Caco-2 (cell line): ENCODE measurements around the gene AIFM1. TPM values are rescaled to one million over a fixed set of nuclear protein-coding genes. Genes with fewer than 3 reads are reported as not detected.

Experiments used
- BruUV-seq: library from RNA; stranded (reverse); fragments of 400-500 nt; replicated peaks from 2 replicates; lab custom pipeline; 2021; lab: Mats Ljungman, UMichigan
- CTCF ChIA-PET: fragments of 300-600 bp; sonication (Branson Sonifier 250); formaldehyde crosslinking; loops from one replicate; lab custom pipeline; 2022; ENCODE audit warnings: antibody characterized with exemption; lab: Charles Lee
- POLR2A ChIA-PET: fragments of 300-600 bp; sonication (Branson Sonifier 250); formaldehyde crosslinking; loops from one replicate; lab custom pipeline; 2022; ENCODE audit warnings: antibody characterized with exemption; lab: Charles Lee
- DNase-seq, 2 experiments: peaks; one replicate each; pipeline versions ENCODE4 v3.0.0 to v3.0.0-alpha.2; 2020 to 2022
- H3K27me3 ChIP-seq: replicated peaks from 2 replicates; pipeline ENCODE4 v1.6.0; 2011; ENCODE audit warnings: low read length; ENCODE audit not compliant: control insufficient read depth, insufficient read depth
- H3K36me3 ChIP-seq: 2 replicates; pipeline ENCODE4 v1.5.1; 2011; ENCODE audit warnings: low read length; ENCODE audit not compliant: control insufficient read depth, insufficient read depth
- H3K4me1 ChIP-seq: fragments of 250-450 bp; sonication (Bioruptor Pico); 2 replicates; pipeline ENCODE4 v1.5.1; 2020; ENCODE audit warnings: mild to moderate bottlenecking
- H3K4me3 ChIP-seq: 2 replicates; pipeline ENCODE4 v1.5.1; 2011; ENCODE audit warnings: low read depth, mild to moderate bottlenecking, control low read depth, low read length
- H3K9me3 ChIP-seq: fragments of 250-450 bp; sonication (Bioruptor Pico); 2 replicates; pipeline ENCODE4 v1.5.1; 2020; ENCODE audit warnings: mild to moderate bottlenecking, moderate library complexity
- H3K27ac Mint-ChIP-seq: one replicate; pipeline ENCODE4 v1.8.0; 2022; ENCODE audit warnings: mixed read lengths; ENCODE audit not compliant: unreplicated experiment
- H3K27me3 Mint-ChIP-seq: one replicate; pipeline ENCODE4 v1.8.0; 2022; ENCODE audit warnings: mixed read lengths; ENCODE audit not compliant: insufficient read depth, unreplicated experiment
- H3K36me3 Mint-ChIP-seq: one replicate; pipeline ENCODE4 v1.8.0; 2022; ENCODE audit warnings: mild to moderate bottlenecking, mixed read lengths; ENCODE audit not compliant: insufficient read depth, unreplicated experiment
- H3K4me1 Mint-ChIP-seq: one replicate; pipeline ENCODE4 v1.8.0; 2022; ENCODE audit warnings: low read depth, mixed read lengths; ENCODE audit not compliant: unreplicated experiment
- H3K4me3 Mint-ChIP-seq: one replicate; pipeline ENCODE4 v1.8.0; 2022; ENCODE audit warnings: mild to moderate bottlenecking, moderate library complexity, mixed read lengths; ENCODE audit not compliant: unreplicated experiment
- H3K9me3 Mint-ChIP-seq: one replicate; pipeline ENCODE4 v1.8.0; 2022; ENCODE audit warnings: mixed read lengths; ENCODE audit not compliant: unreplicated experiment
- CTCF ChIP-seq, 2 experiments: fragments of 200-600 bp in 1 of 2; IDR thresholded peaks; 1 replicate in 1 of 2; 2 replicates in 1 of 2; pipeline versions ENCODE4 v1.5.1 to v1.8.0; 2011 to 2022; ENCODE audit warnings: antibody characterized with exemption in 1 of 2, control low read depth in 1 of 2, inconsistent platforms in 1 of 2, low read depth in 1 of 2, low read length in 1 of 2, mild to moderate bottlenecking in 1 of 2, moderate library complexity in 1 of 2; ENCODE audit not compliant: insufficient read depth in 1 of 2, severe bottlenecking in 1 of 2, unreplicated experiment in 1 of 2
- intact Hi-C: fragments of 100-400 bp; cut with micrococcal nuclease; formaldehyde crosslinking; loops from one replicate; pipeline ENCODE4 v1.10.0; 2022; ENCODE audit not compliant: unreplicated experiment
- total RNA-seq: library from RNA; stranded (reverse); gene quantifications from 2 replicates; pipeline ENCODE4 v1.2.3, GENCODE V29; 2022

The AIFM1 gene
- total RNA-seq, 1 experiment from 2014 or later, result 53.0 TPM

GRCh38 chrX:130120746-130121504, 44.7 kb downstream of the AIFM1 start:
- Mint-ChIP-seq H3K4me1 (no peaks in the 10 kb centered on the region), H3K9me3 (no peaks in the 10 kb centered on the region), H3K27me3 (no peaks in the 10 kb centered on the region), H3K4me3 (no peak overlapping the region), H3K36me3 (no peaks in the 10 kb centered on the region), H3K27ac (no peak overlapping the region)
- TF ChIP-seq CTCF (IDR thresholded peaks at IDR 0.05; ENCODE audit: insufficient read depth in 1 of 2, low read depth in 1 of 2, low read length in 1 of 2, severe bottlenecking in 1 of 2, unreplicated experiment in 1 of 2), result no peak
- Histone ChIP-seq H3K9me3 (no peaks in the 10 kb centered on the region), H3K4me3 (no peak overlapping the region), H3K36me3 (no peaks in the 10 kb centered on the region), H3K4me1 (no peaks in the 10 kb centered on the region), H3K27me3 (no peaks in the 10 kb centered on the region)
- no TSS peak for BruUV-seq
- DNase-seq, result no peak
- intact Hi-C loops, result no loop called here
- POLR2A ChIA-PET, result interaction anchor here (0.5 kb wide), 1 partner anchor 13 kb away, joined by 3 read pairs; no protein-coding TSS in a partner anchor
- CTCF ChIA-PET, result no interaction called here

- intact Hi-C loops, result no loop called here
- Mint-ChIP-seq H3K27ac (no peak overlapping the region), H3K36me3 (no peaks in the 10 kb centered on the region), H3K4me1 (no peaks in the 10 kb centered on the region), H3K9me3 (no peaks in the 10 kb centered on the region), H3K27me3 (no peaks in the 10 kb centered on the region), H3K4me3 (no peak overlapping the region)
- no peak overlapping the region for H3K4me3 ChIP-seq
- ChIA-PET POLR2A (no interaction called here), CTCF (no interaction called here)
- no peaks in the 10 kb centered on the region for H3K36me3 ChIP-seq
- TF ChIP-seq CTCF (IDR thresholded peaks at IDR 0.05; ENCODE audit: insufficient read depth in 1 of 2, low read depth in 1 of 2, low read length in 1 of 2, severe bottlenecking in 1 of 2, unreplicated experiment in 1 of 2), result no peak
- no peaks in the 10 kb centered on the region for H3K9me3 ChIP-seq
- H3K27me3 ChIP-seq, result no peaks in the 10 kb centered on the region
- DNase-seq, result no peak
- no peaks in the 10 kb centered on the region for H3K4me1 ChIP-seq
- no TSS peak for BruUV-seq
Observed at GRCh38 chrX:130120321-130120731, 45.3 kb downstream of the AIFM1 start.

- H3K9me3 ChIP-seq, result no peaks in the 10 kb centered on the region
- H3K4me3 ChIP-seq, result no peak overlapping the region
- Mint-ChIP-seq H3K27ac (no peak overlapping the region), H3K27me3 (no peaks in the 10 kb centered on the region), H3K36me3 (no peaks in the 10 kb centered on the region), H3K4me3 (no peak overlapping the region), H3K9me3 (no peaks in the 10 kb centered on the region), H3K4me1 (no peaks in the 10 kb centered on the region)
- no peaks in the 10 kb centered on the region for H3K36me3 ChIP-seq
- H3K27me3 ChIP-seq, result no peaks in the 10 kb centered on the region
- no peak for TF ChIP-seq CTCF (IDR thresholded peaks at IDR 0.05; ENCODE audit: insufficient read depth in 1 of 2, low read depth in 1 of 2, low read length in 1 of 2, severe bottlenecking in 1 of 2, unreplicated experiment in 1 of 2)
- no TSS peak for BruUV-seq
- no peak for DNase-seq
- CTCF ChIA-PET, result no interaction called here
- H3K4me1 ChIP-seq, result no peaks in the 10 kb centered on the region
- intact Hi-C loops, result no loop called here
- POLR2A ChIA-PET, result no interaction called here
Observed at GRCh38 chrX:130119312-130119898, 46.2 kb downstream of the AIFM1 start.
